ENCODE data around the gene UBE2Q1.

UBE2Q1 gene

DNA sequence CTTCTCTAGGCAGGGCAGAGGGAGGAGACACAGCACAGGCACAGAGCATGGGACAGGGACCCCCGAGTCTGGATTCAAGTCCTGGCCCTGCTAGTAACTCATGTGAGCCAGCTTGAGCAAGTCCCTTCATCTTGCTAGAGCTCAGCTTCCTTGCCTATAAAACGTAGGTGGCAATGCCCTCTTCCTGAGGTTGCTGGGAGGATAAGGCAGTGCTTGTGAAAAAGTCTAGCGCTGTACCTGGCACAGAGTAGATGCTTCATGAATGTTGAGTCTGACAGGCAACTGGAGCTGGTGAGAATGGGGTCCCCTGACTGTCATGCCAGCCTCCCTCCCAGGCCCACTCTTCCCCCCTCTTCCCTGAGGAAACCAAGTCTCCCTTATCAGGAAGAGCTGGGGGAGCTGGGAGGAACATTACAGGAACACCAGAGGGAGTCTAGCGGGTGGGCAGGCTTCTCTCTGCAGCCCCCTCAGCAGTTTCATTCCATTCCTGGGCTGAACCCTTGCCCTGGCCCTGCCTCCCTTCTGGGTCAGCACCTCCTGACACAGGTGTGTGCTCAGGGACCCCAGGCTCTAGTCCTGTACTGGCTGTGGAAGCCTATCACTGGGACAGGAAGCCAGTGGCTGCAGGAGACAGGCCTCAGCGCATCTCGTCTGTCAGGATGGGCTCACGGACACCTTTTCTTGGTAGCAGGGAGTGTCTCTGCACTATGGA, 19.0 kb upstream of the UBE2Q1 start:
- DNase-seq (ENCODE audit: low read depth in 1 of 2, low spot score in 1 of 2): no peak

DNA sequence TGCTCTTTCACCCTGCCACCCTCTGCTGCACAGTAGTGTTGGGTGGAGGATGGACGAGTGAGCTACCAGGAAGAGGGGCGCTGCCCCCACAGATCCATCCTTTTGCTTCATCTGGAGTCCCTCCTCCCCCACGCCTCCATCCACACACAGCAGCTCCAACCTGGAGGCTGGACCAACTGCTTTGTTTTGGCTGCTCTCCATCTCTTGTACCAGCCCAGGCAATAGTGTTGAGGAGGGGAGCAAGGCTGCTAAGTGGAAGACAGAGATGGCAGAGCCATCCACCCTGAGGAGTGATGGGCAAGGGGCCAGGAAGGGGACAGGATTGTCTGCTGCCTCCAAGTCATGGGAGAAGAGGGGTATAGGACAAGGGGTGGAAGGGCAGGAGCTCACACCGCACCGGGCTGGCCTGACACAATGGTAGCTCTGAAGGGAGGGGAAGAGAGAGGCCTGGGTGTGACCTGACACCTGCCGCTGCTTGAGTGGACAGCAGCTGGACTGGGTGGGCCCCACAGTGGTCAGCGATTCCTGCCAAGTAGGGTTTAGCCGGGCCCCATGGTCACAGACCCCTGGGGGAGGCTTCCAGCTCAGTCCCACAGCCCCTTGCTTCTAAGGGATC, 17.6 kb upstream of the UBE2Q1 start:
- no peak for DNase-seq (ENCODE audit: low read depth in 1 of 2, low spot score in 1 of 2)

DNA sequence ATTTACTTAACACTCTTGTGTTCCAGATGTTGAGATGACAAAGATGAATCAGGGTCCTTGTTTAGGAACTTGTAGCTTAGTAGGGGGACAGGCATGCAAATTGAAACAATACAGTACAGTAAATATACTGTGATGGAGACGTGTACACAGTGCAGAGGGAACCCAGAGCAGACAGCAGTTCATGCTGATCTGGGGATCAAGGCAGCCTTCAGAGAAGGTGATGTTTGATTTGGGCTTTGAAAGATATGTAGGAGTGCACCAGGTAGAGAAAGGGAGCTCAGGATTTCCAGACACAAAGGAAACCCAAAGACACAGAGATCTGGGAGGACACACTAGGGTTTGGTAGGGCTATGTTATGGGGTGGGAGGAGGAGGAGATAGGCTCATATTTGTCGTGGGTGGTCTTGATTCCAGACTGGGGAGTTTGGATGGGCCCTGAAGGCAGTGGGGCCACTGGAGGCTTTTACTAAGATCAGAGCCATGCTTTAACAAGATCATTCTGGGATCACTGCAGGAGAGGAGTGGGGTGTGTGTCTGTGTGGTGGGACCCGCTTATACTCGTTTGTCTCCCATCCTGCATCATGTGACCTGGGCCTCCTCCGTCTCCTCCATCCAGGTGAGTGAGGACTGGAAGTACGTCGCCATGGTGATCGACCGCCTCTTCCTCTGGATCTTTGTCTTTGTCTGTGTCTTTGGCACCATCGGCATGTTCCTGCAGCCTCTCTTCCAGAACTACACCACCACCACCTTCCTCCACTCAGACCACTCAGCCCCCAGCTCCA, 16.9 kb upstream of the UBE2Q1 start:
- DNase-seq (ENCODE audit: low read depth in 1 of 2, low spot score in 1 of 2): no peak

- DNase-seq (ENCODE audit: low read depth in 1 of 2, low spot score in 1 of 2): no peak
Measured at GRCh38 chr1:154574716-154575115, 16.3 kb upstream of the UBE2Q1 start.

- DNase-seq (ENCODE audit: low read depth in 1 of 2, low spot score in 1 of 2): no peak
Measured at GRCh38 chr1:154573168-154573510, 14.7 kb upstream of the UBE2Q1 start.

DNA sequence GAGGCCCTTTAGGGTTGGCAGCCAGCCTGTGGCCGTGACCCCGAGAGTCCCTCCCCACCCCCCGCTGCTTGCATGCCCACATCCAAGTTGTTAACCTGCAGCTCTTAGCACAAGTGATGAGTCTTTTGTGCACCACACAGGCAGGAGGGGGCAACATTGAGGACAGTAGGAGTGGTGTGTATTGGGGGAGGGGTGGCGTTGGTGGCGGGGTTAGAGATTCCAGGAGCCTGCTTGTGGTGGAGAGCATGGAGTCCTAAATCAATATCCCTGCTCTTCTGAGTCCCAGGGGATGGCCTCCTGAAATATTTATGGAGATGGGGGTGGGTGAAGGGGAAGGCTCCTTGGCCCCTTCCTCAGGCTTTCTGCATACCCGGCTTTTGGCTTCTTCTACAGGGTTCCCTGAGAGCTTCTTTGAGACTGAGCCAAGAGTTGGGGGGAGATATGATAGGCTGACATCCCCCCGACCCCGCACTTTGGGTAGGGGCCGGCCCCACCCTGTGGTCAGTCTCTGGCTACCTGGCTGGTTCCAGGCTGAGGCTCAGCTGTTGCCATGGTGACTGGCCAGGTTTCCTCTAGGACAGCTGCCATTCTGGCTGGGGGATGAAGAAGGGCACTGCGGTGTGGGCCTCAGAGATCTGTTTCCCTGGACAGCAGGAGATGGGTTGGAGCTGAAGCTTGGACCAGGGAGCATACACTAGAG, 14.2 kb upstream of the UBE2Q1 start:
- DNase-seq (ENCODE audit: low read depth in 1 of 2, low spot score in 1 of 2): no peak

DNA sequence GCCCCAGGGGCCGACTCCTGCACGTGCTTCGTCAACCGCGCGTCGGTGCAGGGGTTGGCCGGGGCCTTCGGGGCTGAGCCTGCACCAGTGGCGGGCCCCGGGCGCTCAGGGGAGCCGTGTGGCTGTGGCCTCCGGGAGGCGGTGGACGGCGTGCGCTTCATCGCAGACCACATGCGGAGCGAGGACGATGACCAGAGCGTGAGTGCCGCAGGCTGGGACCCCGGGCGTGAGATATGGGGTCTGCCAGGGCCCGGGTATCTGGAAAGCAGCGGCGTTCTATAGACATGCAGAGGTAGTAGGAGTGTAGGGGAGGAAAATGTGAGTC, 13.5 kb upstream of the UBE2Q1 start:
- DNase-seq (ENCODE audit: low read depth in 1 of 2, low spot score in 1 of 2): no peak

GRCh38 chr1:154571244-154571963, 12.9 kb upstream of the UBE2Q1 start:
- no peak for DNase-seq (ENCODE audit: low read depth in 1 of 2, low spot score in 1 of 2)

- DNase-seq (ENCODE audit: low read depth in 1 of 2, low spot score in 1 of 2): no peak
Measured at GRCh38 chr1:154568157-154568815, 9.8 kb upstream of the UBE2Q1 start.

GRCh38 chr1:154567386-154568156, 9.1 kb upstream of the UBE2Q1 start, which contains the start of gene CHRNB2:
Gene CHRNB2 (plus strand): TSS chr1:154567778. CDS start chr1:154568045, 267 bp downstream.
- DNase-seq (ENCODE audit: low read depth in 1 of 2, low spot score in 1 of 2): peak; percentile 29 to 55

DNA sequence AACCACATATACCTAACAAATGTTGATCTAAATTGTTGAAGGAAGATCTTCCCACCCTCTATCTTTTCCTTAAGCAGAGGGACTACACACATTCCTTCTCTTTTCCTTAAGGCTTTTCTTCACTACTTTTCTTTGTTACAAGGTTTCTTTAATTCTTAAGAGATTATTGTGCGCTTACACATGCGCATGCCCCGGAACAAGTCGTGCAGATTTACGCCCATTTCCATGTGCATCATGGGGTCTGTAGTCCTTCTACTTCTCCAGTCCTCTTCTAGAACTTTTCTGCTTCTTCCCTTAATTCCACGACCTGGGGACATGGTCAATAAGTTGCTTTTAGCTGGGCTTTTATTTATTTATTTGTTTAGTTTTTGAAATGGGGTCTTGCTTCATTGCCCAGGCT, 7.4 kb upstream of the UBE2Q1 start:
- DNase-seq (ENCODE audit: low read depth in 1 of 2, low spot score in 1 of 2): no peak

- peak; percentile 65 to 80 for DNase-seq (ENCODE audit: low read depth in 1 of 2, low spot score in 1 of 2)
Measured at GRCh38 chr1:154559466-154560044, 1.1 kb upstream of the UBE2Q1 start.

DNA sequence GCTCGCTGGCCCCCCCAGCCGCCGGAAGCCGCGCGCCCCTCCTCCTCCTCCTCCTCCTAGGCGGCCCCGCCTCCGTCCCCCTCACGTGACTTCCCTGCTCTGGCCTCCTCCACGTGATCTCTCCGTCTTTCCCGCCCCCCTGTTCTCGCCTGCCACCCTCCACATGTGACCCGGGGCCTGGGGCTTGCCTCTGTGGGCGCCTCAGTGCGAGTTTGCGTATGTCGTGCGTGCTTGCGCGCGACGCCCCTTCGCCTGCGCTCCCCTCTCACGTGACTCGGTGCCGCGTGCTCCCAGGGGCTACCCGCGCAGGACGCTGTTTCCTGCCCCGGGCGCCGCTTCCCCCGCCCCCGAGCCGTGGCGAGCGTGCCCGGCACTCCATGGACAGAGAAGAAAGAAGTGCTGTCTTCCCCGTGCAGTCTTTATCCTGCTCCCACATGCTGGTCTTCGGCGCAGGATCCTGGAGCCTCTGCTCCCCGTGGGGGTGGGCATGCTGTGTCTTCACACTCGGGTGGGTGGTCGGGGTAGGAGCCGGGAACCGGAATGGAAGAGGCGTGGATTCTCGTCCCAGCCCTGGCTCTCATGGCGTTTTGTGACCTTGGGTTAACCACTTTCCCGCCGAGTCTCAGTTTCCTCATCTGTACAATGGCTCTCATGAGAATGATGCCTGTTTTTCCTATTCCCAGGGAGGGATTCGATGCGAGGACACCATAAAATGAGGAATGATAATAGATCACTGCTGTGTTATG, 431 bp upstream of the UBE2Q1 start:
- DNase-seq (ENCODE audit: low read depth in 1 of 2, low spot score in 1 of 2): peak; percentile 97 to 99

DNA sequence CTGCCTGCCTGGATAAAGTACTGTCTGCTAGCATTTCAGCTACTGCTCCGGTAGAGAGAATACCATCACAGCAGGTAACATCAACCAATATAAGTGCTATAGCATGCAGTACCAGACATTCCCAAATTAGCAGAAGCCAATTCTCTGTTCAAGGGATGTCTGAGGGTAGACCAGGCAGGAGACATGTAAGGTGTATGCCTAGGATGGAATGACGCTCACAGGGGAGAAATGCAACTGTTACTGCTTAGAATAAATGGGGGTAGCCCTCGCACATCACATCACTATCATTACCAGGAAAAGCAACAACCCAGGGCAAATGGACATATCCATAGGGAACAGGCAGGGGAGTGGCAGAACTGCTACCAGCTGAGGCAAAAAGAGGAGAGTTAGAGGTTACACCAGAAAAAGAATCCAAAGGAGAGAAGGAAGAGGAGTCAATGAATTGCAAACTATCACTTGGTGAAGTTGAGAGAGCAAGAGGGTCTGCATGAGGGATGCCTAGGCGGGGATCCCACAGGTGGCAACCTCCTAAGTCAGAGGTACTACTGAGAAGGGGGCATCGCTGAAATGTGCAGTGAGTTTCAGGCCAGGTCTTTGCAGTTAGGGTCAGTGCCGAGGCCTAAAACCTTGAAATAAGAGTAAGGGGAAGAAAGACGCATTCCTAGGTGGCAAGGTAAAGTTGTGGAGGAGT, 1.1 kb downstream of the UBE2Q1 start:
- DNase-seq (ENCODE audit: low read depth in 1 of 2, low spot score in 1 of 2): no peak

DNA sequence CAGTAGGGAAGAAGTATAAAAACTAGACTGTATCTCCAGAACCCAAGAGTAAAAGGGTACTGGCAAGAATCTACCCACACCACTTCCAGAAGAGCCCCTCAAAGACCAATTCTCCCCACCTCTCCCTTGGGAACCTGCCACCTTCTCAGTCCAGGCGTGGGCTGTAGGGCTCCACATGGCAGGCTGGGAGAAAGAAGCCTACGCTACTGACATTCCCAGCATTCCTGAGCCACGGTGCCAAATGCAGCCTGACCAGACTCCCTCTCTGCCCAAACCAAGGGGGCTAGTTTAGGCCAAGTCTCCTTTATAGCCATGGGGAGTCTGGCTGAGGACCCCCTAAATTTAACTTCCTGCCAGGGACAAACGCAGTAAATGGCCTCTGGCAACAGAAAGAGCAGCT, 2.0 kb downstream of the UBE2Q1 start:
- no peak for DNase-seq (ENCODE audit: low read depth in 1 of 2, low spot score in 1 of 2)

- no peak for DNase-seq (ENCODE audit: low read depth in 1 of 2, low spot score in 1 of 2)
Measured at GRCh38 chr1:154553056-154554030, 5.1 kb downstream of the UBE2Q1 start.

- DNase-seq (ENCODE audit: low read depth in 1 of 2, low spot score in 1 of 2): no peak
Measured at GRCh38 chr1:154552036-154552435, 6.4 kb downstream of the UBE2Q1 start.
